ENCODE measurements around the gene ZNF341. TPM values are rescaled to one million over a fixed set of nuclear protein-coding genes. Genes with fewer than 3 reads are reported as not detected.

The ZNF341 gene
- total RNA-seq, 1 donor = 1.1 TPM

GRCh38 chr20:33824852-33825251 lies 93.1 kb downstream of the ZNF341 start:
- Histone ChIP-seq H3K27me3 (ENCODE audit: insufficient read depth, low read length) (no peaks in the 10 kb centered on the region), H3K36me3 (ENCODE audit: insufficient read depth, low read length) (no peaks in the 10 kb centered on the region), H3K9me3 (ENCODE audit: low read depth, low read length) (no peaks in the 10 kb centered on the region), H3K4me1 (ENCODE audit: insufficient read depth, low read length) (peaks cover 6% of the 10 kb centered on the region), H3K27ac (ENCODE audit: low read depth, low read length) (no peak overlapping the region), H2AFZ (ENCODE audit: low read length) (no peak overlapping the region), H3K4me2 (ENCODE audit: insufficient read depth, low read length) (no peak overlapping the region), H4K20me1 (ENCODE audit: insufficient read depth, low read length) (peaks cover 84% of the 10 kb centered on the region), H3K79me2 (ENCODE audit: insufficient read depth, low read length) (peaks cover 97% of the 10 kb centered on the region), H3K4me3 (ENCODE audit: insufficient read depth, low read length) (no peak overlapping the region)
- TF ChIP-seq, protein P1, sequence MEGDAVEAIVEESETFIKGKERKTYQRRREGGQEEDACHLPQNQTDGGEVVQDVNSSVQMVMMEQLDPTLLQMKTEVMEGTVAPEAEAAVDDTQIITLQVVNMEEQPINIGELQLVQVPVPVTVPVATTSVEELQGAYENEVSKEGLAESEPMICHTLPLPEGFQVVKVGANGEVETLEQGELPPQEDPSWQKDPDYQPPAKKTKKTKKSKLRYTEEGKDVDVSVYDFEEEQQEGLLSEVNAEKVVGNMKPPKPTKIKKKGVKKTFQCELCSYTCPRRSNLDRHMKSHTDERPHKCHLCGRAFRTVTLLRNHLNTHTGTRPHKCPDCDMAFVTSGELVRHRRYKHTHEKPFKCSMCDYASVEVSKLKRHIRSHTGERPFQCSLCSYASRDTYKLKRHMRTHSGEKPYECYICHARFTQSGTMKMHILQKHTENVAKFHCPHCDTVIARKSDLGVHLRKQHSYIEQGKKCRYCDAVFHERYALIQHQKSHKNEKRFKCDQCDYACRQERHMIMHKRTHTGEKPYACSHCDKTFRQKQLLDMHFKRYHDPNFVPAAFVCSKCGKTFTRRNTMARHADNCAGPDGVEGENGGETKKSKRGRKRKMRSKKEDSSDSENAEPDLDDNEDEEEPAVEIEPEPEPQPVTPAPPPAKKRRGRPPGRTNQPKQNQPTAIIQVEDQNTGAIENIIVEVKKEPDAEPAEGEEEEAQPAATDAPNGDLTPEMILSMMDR (IDR thresholded peaks at IDR 0.05; ENCODE audit: extremely low read depth, low read depth, low read length) = no peak
- no peak for DNase-seq (ENCODE audit: insufficient read length, low spot score, missing footprints)

GRCh38 chr20:33825340-33826269 lies 93.8 kb downstream of the ZNF341 start:
- H3K9me3 ChIP-seq (ENCODE audit: low read depth, low read length) = no peaks in the 10 kb centered on the region

DNA sequence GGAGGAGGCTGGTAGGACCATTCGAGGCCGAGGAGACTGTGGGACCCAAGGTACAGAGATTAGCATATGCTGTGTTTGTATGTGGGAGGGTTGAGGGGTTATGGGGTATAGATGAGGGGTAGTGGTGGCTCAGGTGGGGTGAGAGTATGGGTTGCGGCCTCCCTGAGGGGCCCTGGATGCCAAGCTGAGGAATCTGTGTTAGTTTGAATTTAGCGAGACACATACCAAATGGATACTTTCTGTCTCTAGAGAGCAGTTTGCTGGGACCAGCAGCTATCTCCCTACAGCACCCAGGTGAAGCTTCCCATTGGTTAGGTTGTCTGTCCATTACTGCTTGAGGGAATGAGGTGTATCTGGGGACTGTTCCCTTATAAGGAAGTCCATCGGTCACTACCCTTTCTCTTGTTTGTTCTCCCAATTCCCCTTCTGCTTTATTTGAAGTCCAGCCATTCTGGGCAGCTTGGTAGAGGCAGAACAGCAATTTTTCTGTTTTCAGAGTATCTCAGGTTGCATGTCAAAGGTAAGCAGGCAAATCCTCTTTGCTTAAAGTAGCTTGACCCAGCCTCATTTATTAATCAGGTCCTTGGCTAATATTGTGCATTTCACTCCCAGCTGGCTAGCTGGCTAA lies 94.6 kb downstream of the ZNF341 start:
- Histone ChIP-seq H3K4me3 (ENCODE audit: insufficient read depth, low read length) (no peak overlapping the region), H3K4me1 (ENCODE audit: insufficient read depth, low read length) (peaks cover 6% of the 10 kb centered on the region), H4K20me1 (ENCODE audit: insufficient read depth, low read length) (peaks cover 90% of the 10 kb centered on the region), H3K36me3 (ENCODE audit: insufficient read depth, low read length) (no peaks in the 10 kb centered on the region), H3K27ac (ENCODE audit: low read depth, low read length) (no peak overlapping the region), H3K27me3 (ENCODE audit: insufficient read depth, low read length) (no peaks in the 10 kb centered on the region), H3K9me3 (ENCODE audit: low read depth, low read length) (no peaks in the 10 kb centered on the region), H3K4me2 (ENCODE audit: insufficient read depth, low read length) (no peak overlapping the region), H2AFZ (ENCODE audit: low read length) (no peak overlapping the region), H3K79me2 (ENCODE audit: insufficient read depth, low read length) (peaks cover 98% of the 10 kb centered on the region)
- DNase-seq (ENCODE audit: insufficient read length, low spot score, missing footprints) = no peak
- TF ChIP-seq, protein P1 (IDR thresholded peaks at IDR 0.05; ENCODE audit: extremely low read depth, low read depth, low read length) = no peak

More at GRCh38 chr20:33825340-33826269, 93.8 kb downstream of the ZNF341 start:
- Histone ChIP-seq H4K20me1 (ENCODE audit: insufficient read depth, low read length) (peaks cover 86% of the 10 kb centered on the region), H3K4me1 (ENCODE audit: insufficient read depth, low read length) (peaks cover 6% of the 10 kb centered on the region), H2AFZ (ENCODE audit: low read length) (no peak overlapping the region), H3K27me3 (ENCODE audit: insufficient read depth, low read length) (no peaks in the 10 kb centered on the region), H3K79me2 (ENCODE audit: insufficient read depth, low read length) (peaks cover 97% of the 10 kb centered on the region), H3K4me2 (ENCODE audit: insufficient read depth, low read length) (no peak overlapping the region), H3K36me3 (ENCODE audit: insufficient read depth, low read length) (no peaks in the 10 kb centered on the region), H3K4me3 (ENCODE audit: insufficient read depth, low read length) (no peak overlapping the region), H3K27ac (ENCODE audit: low read depth, low read length) (no peak overlapping the region)
- DNase-seq (ENCODE audit: insufficient read length, low spot score, missing footprints) = no peak
- TF ChIP-seq, protein P1 (IDR thresholded peaks at IDR 0.05; ENCODE audit: extremely low read depth, low read depth, low read length) = no peak

DNA sequence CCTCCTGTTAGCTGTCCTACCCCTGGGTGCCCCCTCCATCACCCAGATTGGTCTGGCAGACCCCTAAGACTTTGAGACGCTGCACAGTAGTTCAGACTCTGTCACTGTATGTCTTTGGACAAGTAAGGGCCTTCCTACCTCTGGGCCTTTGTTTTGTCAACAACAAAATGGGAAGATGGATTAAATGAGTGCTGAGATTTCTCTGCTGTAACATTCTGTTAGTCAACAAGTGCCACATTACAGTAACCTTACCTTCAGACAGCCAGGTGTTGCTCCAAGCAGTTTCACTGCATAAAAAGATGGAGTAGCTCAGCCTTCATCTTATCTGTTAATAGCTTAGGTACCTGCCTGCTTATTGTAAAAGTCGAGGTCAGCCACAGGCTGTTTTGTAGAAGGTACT lies 95.3 kb downstream of the ZNF341 start:
- Histone ChIP-seq H3K4me3 (ENCODE audit: insufficient read depth, low read length) (no peak overlapping the region), H4K20me1 (ENCODE audit: insufficient read depth, low read length) (peaks cover 93% of the 10 kb centered on the region), H2AFZ (ENCODE audit: low read length) (no peak overlapping the region), H3K36me3 (ENCODE audit: insufficient read depth, low read length) (no peaks in the 10 kb centered on the region), H3K27me3 (ENCODE audit: insufficient read depth, low read length) (no peaks in the 10 kb centered on the region), H3K9me3 (ENCODE audit: low read depth, low read length) (no peaks in the 10 kb centered on the region), H3K4me2 (ENCODE audit: insufficient read depth, low read length) (no peak overlapping the region), H3K27ac (ENCODE audit: low read depth, low read length) (no peak overlapping the region), H3K79me2 (ENCODE audit: insufficient read depth, low read length) (peaks cover 98% of the 10 kb centered on the region), H3K4me1 (ENCODE audit: insufficient read depth, low read length) (peaks cover 6% of the 10 kb centered on the region)
- DNase-seq (ENCODE audit: insufficient read length, low spot score, missing footprints) = no peak
- TF ChIP-seq, protein P1 (IDR thresholded peaks at IDR 0.05; ENCODE audit: extremely low read depth, low read depth, low read length) = no peak
